ENCODE data around the gene HTR7. TPM values are rescaled to one million over a fixed set of nuclear protein-coding genes. Genes with fewer than 3 reads are reported as not detected.
"Not testable (repeated sequence)": the region's sequence is repeated elsewhere in the genome, so short reads cannot be mapped to it uniquely, and the experiment has no call there.

HTR7 gene
- total RNA-seq, 1 donor from 2014 or later: 0.24 TPM

DNA sequence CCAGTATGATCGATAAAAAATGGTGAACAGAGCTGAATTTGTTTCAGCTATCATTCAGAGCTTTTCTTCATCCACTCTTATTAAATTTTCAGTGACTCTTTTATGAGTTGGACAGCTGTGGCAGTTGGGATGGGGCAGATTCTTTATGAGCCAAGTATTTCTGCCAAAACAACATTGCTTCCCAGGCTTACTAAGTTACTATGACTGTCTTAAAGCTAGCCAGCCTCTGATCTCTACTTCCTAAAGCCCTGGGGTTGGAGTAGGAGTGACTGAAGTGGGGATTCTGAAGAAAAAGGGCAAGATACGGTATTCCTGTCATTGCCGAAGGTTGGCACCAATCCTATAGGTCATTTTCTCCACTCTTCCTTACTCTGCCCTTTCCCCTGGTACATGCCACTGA lies 26.6 kb upstream of the HTR7 start:
- Mint-ChIP-seq H3K27ac (ENCODE audit: unreplicated experiment) (no peak overlapping the region), H3K36me3 (ENCODE audit: unreplicated experiment) (peaks cover 48% of the 10 kb centered on the region), H3K9me3 (ENCODE audit: unreplicated experiment) (no peaks in the 10 kb centered on the region), H3K4me1 (ENCODE audit: unreplicated experiment) (no peaks in the 10 kb centered on the region), H3K27me3 (ENCODE audit: unreplicated experiment) (no peaks in the 10 kb centered on the region), H3K4me3 (ENCODE audit: unreplicated experiment) (no peak overlapping the region)
- TF ChIP-seq CTCF (IDR thresholded peaks at IDR 0.05): no peak
- DNase-seq (ENCODE audit: extremely low spot score, unreplicated experiment): no peak

DNA sequence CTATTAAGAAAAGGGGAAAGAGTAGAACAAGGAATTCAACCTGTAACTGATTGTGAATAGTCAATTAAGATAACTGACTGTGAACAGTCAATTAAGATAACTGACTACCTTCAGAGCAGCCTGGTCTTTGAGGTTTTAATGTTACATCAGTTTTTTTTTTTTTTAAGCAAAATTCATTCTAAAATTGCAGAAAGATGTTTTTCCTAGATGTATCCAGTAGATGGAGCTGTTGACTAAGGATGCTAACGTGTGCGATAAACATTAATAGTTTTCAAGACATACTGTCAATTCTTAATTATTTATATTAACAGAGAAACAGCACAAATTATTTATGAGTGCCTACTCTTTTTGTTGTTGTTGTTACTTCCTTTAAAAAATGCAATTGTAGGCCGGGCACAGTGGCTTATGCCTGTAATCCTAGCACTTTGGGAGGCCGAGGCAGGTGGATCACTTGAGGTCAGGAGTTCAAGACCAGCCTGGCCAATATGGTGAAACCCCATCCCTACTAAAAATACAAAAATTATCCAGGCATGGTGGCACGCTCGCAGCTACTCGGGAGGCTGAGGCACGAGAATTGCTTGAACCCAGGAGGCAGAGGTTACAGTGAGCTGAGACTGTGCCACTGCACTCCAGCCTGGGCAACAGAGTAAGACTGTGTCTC lies 22.4 kb upstream of the HTR7 start:
- peak; percentile 68 for TF ChIP-seq CTCF (IDR thresholded peaks at IDR 0.05)
- H3K9me3 Mint-ChIP-seq (ENCODE audit: unreplicated experiment); H3K4me3 Mint-ChIP-seq (ENCODE audit: unreplicated experiment); H3K27me3 Mint-ChIP-seq (ENCODE audit: unreplicated experiment); H3K4me1 Mint-ChIP-seq (ENCODE audit: unreplicated experiment); H3K27ac Mint-ChIP-seq (ENCODE audit: unreplicated experiment); DNase-seq (ENCODE audit: extremely low spot score, unreplicated experiment): not testable (repeated sequence)
- H3K36me3 Mint-ChIP-seq (ENCODE audit: unreplicated experiment): peaks cover 41% of the 10 kb centered on the region

GRCh38 chr10:90879062-90879461 lies 21.2 kb upstream of the HTR7 start:
- DNase-seq (ENCODE audit: extremely low spot score, unreplicated experiment): no peak
- H3K9me3 Mint-ChIP-seq (ENCODE audit: unreplicated experiment): no peaks in the 10 kb centered on the region
- peaks cover 2% of the 10 kb centered on the region for H3K4me1 Mint-ChIP-seq (ENCODE audit: unreplicated experiment)
- H3K27ac Mint-ChIP-seq (ENCODE audit: unreplicated experiment): no peak overlapping the region
- peaks cover 37% of the 10 kb centered on the region for H3K36me3 Mint-ChIP-seq (ENCODE audit: unreplicated experiment)
- H3K4me3 Mint-ChIP-seq (ENCODE audit: unreplicated experiment): no peak overlapping the region
- no peak for TF ChIP-seq CTCF (IDR thresholded peaks at IDR 0.05)
- H3K27me3 Mint-ChIP-seq (ENCODE audit: unreplicated experiment): no peaks in the 10 kb centered on the region

DNA sequence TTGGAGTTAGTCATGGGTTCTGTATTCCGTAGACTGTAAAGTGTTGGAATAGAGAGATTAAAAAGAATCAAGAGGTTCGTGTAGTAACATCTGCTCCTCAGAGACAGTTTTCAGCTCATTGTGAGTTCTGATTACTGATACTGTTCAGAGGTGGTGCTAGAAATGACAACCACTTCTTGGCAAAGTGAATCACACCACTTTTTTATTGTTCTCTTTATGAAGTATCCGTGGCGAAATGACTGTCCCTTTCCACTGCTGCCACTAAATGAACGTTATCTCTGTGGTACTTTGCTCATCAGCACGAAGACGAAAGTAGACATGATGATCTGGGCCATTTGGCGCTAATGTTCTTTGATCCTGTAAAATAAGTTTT lies 14.8 kb upstream of the HTR7 start:
- peak overlapping the region; percentile 89 for H3K27ac Mint-ChIP-seq (ENCODE audit: unreplicated experiment)
- peak overlapping the region; percentile 99 for H3K4me3 Mint-ChIP-seq (ENCODE audit: unreplicated experiment)
- DNase-seq (ENCODE audit: extremely low spot score, unreplicated experiment): no peak
- H3K36me3 Mint-ChIP-seq (ENCODE audit: unreplicated experiment): peaks cover 10% of the 10 kb centered on the region
- peaks cover 24% of the 10 kb centered on the region for H3K4me1 Mint-ChIP-seq (ENCODE audit: unreplicated experiment)
- H3K27me3 Mint-ChIP-seq (ENCODE audit: unreplicated experiment): peaks cover 22% of the 10 kb centered on the region
- no peak for TF ChIP-seq CTCF (IDR thresholded peaks at IDR 0.05)
- peaks cover 8% of the 10 kb centered on the region for H3K9me3 Mint-ChIP-seq (ENCODE audit: unreplicated experiment)

GRCh38 chr10:90871766-90872647 lies 14.2 kb upstream of the HTR7 start, which contains the start of gene RPP30:
Gene RPP30, plus strand, starts transcription at chr10:90871974. Its CDS starts 13 bp downstream, at chr10:90871987.
- Mint-ChIP-seq H3K27ac (ENCODE audit: unreplicated experiment) (peak within 1 kb of the TSS; percentile 89), H3K36me3 (ENCODE audit: unreplicated experiment) (peaks cover 8% of the 10 kb centered on the region), H3K4me1 (ENCODE audit: unreplicated experiment) (peaks cover 24% of the 10 kb centered on the region), H3K9me3 (ENCODE audit: unreplicated experiment) (peaks cover 8% of the 10 kb centered on the region), H3K4me3 (ENCODE audit: unreplicated experiment) (peak within 1 kb of the TSS; percentile 99), H3K27me3 (ENCODE audit: unreplicated experiment) (peaks cover 28% of the 10 kb centered on the region)
- DNase-seq (ENCODE audit: extremely low spot score, unreplicated experiment): peak; percentile 91
- TF ChIP-seq CTCF (IDR thresholded peaks at IDR 0.05): no peak
